NCI-H187 treated with DMSO at 0.1 percent for 48 hours (cell line): ENCODE measurements around the gene RHBDL2.
"Not testable (repeated sequence)": the region's sequence is repeated elsewhere in the genome, so short reads cannot be mapped to it uniquely, and the experiment has no call there.

Source experiments
- DNase-seq: peaks from one replicate; lab custom pipeline; 2025; lab: John Stamatoyannopoulos, UW

RHBDL2 gene

DNA sequence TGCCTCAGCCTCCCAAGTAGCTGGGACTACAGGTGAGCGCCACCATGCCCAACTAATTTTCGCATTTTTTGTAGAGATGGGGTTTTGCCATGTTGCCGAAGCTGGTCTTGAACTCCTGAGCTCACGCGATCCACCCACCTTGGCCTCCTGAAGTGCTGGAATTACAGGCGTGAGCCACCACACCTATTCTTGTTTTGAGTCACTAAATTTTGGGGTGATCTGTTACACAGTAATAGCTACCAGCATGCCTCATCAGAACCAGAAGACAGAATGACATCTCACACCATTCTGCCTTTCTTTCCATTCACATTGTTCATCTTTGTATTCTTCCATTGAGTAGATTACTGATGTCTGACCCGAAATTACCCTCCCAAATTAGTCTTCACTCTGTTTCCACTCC is 9.1 kb downstream of the RHBDL2 start:
- DNase-seq, result no peak

DNA sequence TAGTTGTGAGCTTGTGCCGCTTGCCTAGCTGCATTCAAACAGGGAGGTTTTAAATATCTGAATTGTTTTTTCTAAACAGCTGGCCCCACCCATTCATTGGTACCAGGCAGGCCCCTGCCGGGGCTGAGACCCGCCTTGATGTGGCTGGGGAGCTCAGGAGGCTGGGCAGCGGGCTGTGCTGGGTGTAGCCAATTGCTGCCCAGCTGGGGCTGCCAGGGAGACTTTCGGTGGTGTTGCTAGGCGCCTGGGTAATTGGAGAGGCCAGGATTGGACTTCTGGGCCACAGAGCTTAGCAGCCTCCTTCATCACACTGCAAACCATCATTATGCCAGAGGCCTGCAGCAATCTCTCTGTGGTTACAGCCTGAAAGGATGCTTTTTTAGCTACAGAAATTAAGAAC is 12.2 kb downstream of the RHBDL2 start:
- DNase-seq, result no peak

GRCh38 chr1:38929054-38929453 is 12.6 kb downstream of the RHBDL2 start:
- no peak for DNase-seq

- DNase-seq, result no peak
These were observed 15.5 kb downstream of the RHBDL2 start for GRCh38 chr1:38926091-38926490.

DNA sequence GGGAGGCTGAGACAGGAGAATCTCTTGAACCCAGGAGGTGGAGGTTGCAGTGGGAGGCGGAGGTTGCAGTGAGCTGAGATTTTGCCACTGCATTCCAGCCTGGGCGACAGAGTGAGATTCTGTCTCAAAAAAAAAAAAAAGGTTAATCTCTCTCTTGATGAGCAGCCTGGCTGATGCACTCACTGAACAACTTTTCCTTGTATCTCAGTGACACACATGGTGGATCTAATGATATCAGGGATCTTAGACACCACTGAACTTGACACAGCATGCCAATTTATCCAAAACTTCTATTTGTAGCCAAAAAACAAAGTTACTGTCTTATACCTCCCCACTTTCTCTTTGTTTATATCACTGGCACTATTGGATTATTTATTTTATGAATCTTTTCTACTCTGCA is 16.2 kb downstream of the RHBDL2 start:
- DNase-seq, result no peak

DNA sequence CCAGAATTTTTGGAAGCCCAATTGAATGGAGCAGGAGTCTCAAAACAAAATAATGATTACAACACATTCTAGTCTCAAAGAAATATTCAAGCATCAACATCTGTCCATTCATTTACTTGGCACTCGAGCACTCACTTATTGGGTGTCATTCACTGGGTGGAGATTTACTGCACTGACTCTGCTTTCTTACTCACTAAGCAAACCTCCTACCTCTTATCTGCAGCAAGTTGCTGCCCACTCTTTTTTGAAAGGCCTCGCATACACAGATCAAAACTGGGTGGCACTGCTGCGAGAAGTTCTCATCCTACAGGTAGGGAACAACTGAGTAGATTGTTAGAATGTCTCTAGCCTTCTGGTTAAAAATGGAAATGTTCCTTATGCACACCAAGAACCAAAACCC is 18.0 kb downstream of the RHBDL2 start:
- DNase-seq, result no peak

GRCh38 chr1:38919130-38919529 is 22.5 kb downstream of the RHBDL2 start:
- no peak for DNase-seq

DNA sequence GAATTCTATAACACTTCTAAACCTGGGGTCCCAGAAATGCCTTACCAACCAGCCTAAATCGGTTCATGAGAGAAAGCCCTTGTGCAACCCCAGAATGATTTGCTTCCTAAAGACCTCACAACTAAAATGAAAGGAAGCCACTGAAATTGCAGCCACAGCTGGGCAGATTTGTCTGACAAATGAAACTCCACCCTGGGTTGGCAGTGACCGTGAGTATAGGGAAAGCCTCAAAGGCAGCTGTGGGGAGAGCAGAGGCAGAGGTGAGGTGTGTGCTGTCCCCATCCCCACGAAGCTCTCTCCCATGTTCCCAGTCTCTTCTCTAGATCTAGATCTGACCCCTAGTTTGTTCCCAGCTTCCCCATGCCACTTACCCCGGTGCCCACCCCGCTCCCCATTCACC is 23.1 kb downstream of the RHBDL2 start:
- no peak for DNase-seq

- no peak for DNase-seq
These were observed 23.9 kb downstream of the RHBDL2 start for GRCh38 chr1:38917772-38918171.

GRCh38 chr1:38917337-38917736 is 24.3 kb downstream of the RHBDL2 start:
- DNase-seq, result no peak

DNA sequence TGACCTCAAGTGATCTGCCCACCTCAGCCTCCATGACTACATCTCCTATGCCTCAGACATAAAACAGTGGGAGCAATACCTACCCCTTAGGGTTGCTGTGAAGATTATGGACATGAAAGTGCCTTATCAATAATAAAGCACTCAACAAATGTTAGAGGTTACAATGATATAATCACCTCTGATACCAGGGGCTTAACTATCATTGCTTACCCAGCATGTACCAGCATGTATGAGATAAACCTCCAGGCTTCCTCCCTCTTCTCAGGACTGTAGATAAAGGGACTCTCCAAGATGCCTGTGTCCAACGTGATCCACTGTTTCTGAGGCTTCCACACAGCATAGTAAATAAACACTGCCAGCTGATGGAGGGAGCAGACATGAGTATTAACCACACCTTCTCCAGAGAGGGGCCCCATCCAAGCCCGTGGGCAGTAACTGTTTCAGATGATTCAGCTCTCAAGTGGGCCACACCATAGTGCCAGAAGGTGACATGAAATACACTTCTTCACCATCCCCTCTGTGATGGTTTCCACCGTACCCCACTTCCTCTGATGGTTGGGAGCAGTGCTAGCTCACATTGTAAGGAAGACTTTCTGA is 26.2 kb downstream of the RHBDL2 start:
- DNase-seq, result no peak

DNA sequence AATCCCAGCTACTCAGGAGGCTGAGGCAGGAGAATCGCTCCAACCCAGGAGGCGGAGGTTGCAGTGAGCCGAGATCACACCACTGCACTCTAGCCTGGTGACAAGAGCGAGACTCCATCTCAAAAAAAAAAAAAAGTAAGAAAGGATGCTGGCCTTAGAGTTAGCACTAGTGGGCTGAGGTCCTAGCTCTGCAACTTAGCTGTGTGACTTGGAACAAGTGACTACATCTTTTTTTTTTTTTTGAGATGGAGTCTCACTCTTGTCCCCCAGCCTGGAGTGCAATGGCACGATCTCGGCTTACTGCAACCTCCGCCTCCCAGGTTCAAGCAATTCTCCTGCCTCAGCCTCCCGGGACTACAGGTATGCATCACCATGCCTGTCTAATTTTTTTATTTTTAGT is 26.7 kb downstream of the RHBDL2 start:
- not testable (repeated sequence) for DNase-seq

- no peak for DNase-seq
These were observed 32.8 kb downstream of the RHBDL2 start for GRCh38 chr1:38908821-38909220.

DNA sequence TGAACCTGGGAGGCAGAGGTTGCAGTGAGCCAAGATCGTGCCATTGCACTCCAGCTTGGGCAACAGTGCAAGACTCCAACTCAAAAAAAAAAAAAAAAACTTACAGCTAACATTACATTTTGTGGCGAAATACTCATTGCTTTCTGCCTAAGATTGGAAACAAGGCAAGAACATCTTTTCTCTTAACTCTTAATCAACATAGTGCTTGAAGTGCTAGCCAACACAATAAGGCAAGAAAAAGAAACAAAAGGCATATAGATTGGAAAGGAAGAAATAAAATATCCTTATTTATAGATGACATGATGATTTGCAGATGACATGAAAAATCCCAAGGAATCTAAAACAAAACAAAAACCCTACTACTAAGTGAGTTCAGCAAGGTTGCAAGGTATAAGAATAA is 35.6 kb downstream of the RHBDL2 start:
- DNase-seq, result no peak

- DNase-seq, result no peak
These were observed 42.1 kb downstream of the RHBDL2 start for GRCh38 chr1:38899560-38899959.

DNA sequence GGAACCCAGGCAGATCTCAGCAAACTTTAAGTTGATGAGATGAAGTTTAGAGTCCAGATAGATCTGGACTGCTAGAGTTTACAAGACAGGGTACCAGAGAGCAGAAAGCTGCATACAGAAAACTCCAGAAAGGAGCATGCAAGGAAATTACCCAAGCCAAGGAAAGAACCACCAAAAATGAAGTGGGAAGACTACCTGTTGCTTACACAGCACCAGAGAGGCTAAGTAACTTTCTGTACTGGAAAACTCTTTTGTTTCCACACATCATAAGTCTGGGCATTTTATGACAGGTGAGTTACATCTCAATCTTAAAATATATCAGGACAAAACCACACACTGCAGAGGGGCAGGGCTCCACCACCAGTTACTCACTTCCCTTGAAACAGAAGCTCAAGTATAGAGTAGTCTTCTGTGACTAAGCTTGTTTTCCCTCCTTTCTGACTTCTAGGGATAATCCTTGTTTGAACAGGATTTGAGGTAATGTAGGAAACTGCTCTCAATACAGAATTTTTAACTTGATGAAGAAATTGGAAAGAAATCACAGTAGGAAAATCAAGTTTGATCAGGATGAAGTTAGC is 42.9 kb downstream of the RHBDL2 start:
- DNase-seq, result no peak

GRCh38 chr1:38896169-38896568 is 45.5 kb downstream of the RHBDL2 start:
- DNase-seq, result no peak

GRCh38 chr1:38892976-38893375 is 48.7 kb downstream of the RHBDL2 start:
- DNase-seq, result no peak

DNA sequence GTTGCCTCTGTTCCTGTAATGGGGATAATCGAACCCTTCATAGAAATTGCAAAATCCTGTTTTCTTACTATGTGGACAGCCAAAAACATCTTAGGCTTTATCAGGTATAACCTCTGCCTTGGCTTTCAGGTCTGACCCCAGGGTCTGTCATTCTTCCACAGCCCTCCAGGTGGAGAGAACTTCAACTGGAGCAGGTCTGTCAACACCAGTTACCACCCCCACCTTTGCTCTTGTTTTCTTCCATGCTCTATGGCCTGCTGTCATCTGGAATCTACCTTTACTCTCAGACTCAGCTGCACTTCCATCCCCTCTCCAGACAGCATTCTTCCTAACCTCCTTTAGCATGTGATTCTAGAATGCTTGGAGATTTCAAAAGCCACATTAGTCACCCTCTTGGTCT is 49.9 kb downstream of the RHBDL2 start:
- DNase-seq, result no peak

GRCh38 chr1:38889589-38889988 is 52.0 kb downstream of the RHBDL2 start:
- DNase-seq, result no peak

DNA sequence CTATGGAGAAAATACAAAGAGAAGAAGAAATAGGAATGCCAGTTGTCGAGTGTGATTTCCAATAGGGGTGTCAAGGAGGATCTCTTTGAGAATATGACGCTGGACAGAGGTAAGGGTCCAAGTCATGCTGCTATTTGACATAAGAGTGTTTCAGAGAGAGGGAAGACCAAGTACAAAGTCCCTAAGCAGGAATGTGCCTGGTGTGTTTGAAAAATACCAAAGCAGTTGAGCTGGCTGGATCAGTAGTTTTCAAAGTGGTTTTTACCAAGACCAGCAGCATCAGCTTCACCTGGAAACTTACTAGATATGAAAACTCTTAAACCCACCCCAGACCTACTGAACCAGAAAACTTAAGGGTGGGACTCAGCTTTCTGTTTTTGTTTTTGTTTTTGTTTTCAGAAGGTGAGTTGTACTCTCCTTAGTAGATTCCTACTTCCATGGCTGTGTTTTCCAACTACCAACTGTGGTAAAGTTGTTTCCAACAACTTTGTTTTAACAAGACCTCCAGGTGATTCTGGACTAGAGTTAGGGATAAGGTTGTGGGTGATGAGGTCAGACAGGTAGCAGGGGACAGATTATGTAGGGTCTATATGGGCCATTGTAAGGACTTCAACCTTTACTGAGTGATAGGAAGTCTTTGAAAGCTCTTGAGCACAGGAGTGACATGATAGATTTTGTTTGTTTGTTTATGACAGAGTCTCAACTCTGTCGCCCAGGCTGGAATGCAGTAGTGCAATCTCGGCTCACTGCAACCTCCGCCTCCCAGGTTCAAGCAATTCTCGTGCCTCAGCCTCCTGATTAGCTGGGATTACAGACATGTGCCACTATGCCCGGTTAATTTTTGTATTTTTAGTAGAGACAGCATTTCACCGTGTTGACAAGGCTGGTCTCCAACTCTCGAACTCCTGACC is 53.0 kb downstream of the RHBDL2 start:
- DNase-seq, result no peak

- DNase-seq, result no peak
These were observed 56.5 kb downstream of the RHBDL2 start for GRCh38 chr1:38885092-38885491.

DNA sequence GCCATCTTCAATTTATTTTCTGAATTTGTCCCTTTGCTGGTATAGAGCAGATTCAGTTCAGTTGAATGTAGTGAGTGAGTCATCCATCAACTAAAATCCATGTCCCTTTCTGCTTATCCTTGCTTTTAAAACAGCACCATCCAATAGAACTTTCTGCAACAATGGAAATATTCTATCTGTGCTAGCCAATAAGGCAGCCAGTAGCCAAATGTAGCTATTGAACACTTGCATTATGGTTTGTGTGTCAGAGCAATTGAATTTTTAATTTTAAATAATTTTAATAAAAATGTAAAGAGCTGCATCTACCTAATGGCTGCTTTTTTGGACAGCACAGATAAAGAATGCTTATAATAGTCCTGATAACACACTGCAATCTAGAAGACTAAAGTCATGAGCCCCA is 60.1 kb downstream of the RHBDL2 start, which contains the start of gene GJA9:
TSS of gene GJA9 (minus strand) at position 101 of the 400 bp plus-strand sequence. CDS start 5,489 bp downstream, outside the sequence.
- DNase-seq, result no peak
